GM19239 (cell line): ENCODE results near the gene FIZ1.

ENCODE experiments used
- DNase-seq: peaks from one replicate; pipeline ENCODE4 v3.0.0; 2011; ENCODE audit warnings: low spot score; ENCODE audit not compliant: insufficient read length
- FAIRE-seq: peaks from 2 replicates; lab custom pipeline; 2011; peaks lifted over from hg19 to GRCh38; lab: Jason Lieb, UNC

The FIZ1 gene

DNA sequence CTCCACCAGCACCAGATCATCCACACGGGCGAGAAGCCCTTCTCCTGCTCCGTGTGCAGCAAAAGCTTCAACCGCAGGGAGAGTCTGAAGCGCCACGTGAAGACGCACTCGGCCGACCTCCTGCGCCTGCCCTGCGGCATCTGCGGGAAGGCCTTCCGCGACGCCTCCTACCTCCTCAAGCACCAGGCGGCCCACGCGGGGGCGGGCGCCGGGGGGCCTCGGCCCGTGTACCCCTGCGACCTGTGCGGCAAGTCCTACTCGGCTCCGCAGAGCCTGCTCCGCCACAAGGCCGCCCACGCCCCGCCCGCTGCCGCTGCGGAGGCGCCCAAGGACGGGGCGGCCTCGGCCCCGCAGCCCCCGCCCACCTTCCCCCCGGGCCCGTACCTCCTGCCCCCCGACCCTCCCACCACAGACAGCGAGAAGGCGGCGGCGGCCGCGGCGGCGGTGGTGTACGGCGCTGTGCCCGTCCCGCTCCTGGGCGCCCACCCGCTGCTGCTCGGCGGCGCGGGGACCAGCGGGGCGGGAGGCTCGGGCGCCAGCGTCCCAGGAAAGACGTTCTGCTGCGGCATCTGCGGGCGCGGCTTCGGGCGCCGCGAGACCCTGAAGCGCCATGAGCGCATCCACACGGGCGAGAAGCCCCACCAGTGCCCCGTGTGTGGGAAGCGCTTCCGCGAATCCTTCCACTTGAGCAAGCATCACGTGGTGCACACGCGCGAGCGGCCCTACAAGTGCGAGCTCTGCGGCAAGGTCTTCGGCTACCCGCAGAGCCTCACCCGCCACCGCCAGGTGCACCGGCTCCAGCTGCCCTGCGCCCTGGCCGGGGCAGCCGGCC, 15.6 kb upstream of the FIZ1 start:
- FAIRE-seq = no peak
- no peak for DNase-seq

- FAIRE-seq (no peak), DNase-seq (no peak)
These were observed 14.8 kb upstream of the FIZ1 start for GRCh38 chr19:55613930-55614710.

DNA sequence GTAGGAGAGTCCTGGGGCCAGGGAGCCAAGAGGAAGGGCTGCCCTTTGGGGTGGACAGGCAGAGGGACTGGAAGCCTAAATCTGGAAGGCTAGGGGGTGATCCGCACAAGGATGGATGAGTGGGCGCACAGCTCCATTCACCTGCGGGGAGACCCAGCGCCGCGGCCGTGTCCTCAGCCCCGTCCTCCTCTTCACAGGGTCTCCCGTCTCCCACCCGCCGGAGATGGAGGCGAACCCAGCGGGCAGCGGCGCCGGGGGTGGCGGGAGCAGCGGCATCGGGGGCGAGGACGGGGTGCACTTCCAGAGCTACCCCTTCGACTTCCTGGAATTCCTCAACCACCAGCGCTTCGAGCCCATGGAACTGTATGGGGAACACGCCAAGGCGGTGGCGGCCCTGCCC, 14.1 kb upstream of the FIZ1 start:
- no peak for DNase-seq
- FAIRE-seq = no peak

GRCh38 chr19:55611983-55612645, 12.8 kb upstream of the FIZ1 start:
- DNase-seq (no peak), FAIRE-seq (no peak)

DNA sequence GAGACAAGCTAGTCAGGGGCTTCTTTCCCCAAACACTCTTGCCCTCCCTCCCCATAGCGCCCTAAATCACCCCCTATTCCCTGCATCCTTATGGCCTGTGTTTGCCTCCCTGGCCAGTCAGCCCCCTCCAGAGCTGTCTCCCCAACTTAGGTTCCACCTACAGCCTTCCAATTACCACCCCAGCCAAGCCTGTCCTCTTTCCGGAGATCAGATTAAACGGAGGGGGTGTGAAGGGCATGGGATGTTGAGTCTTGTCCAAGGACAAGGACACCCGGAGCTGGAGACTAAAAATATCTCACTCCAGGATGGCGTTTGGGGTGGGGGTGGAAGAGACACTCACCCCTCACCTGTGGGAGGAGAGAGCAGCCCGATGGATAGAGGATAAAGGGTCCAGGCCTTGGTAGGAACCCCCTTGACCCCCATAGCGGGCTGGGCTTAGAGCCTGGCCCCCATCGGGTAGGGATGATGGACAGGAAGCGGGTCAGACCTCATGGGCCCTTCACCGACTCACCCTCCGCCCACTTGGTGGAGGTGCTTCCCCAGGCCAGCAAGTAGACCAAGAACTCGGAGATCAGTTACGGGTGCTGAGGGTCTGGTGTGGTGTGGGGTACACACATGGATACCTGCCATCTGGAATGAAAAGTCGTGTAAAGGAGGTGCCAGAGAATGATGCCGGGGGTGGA, 12.1 kb upstream of the FIZ1 start:
- FAIRE-seq (no peak), DNase-seq (no peak)

DNA sequence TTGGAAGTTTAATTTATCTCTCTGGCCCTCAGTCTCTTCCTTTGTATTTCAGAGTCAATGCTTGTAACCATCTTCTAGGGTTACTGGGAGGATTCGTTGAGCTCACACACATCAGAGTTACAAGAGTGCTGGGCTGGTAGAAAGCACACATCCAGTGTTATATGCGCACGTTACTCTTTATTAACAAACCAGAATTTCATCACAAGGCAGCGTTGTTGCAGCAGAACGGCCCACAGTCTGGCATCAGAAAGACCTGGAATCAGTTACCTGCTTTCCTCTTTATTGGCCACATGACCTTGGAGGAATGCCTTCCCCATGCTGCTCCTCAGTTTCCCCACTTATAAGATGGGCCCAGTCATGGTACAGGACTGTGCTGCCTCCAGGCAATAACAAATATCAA, 10.0 kb upstream of the FIZ1 start:
- FAIRE-seq (no peak), DNase-seq (no peak)

GRCh38 chr19:55606817-55607216, 7.5 kb upstream of the FIZ1 start:
- FAIRE-seq = no peak

GRCh38 chr19:55606471-55606787, 7.1 kb upstream of the FIZ1 start:
- no peak for DNase-seq
- FAIRE-seq = no peak

More at GRCh38 chr19:55606817-55607216, 7.5 kb upstream of the FIZ1 start:
- DNase-seq = no peak

GRCh38 chr19:55605637-55606470, 6.5 kb upstream of the FIZ1 start, which contains the start of gene ZNF865:
TSS of gene ZNF865 (plus strand) at chr19:55605647. CDS start at chr19:55613619, 7,972 bp downstream.
- FAIRE-seq = peak; percentile 86

DNA sequence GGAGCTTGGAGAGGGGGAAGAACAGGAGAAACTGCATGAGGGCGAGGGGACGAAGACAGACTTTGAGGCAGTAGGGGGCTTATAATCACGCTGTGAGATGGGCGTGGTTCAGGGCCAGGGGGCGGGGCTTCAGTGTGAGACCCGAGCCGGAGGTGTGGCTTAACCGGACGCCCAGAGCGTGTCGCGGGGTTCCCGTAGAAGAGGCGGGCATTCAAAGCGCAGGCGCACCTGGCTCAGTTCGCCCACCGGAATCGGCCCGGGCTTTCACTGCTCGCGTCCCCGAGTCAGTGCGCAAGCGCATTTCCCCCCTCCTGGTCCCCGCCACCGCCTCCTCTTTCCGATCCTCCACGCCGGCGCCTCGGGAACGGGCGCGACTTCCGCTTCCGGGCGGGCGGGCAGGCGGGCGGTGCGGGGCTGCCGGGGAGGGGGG, 5.9 kb upstream of the FIZ1 start:
- FAIRE-seq (peak; percentile 93), DNase-seq (peak; percentile 92)

More at GRCh38 chr19:55605637-55606470, 6.5 kb upstream of the FIZ1 start, which contains the start of gene ZNF865:
- DNase-seq = no peak

GRCh38 chr19:55603581-55604292, 4.4 kb upstream of the FIZ1 start:
- no peak for FAIRE-seq

GRCh38 chr19:55603115-55603514, 3.8 kb upstream of the FIZ1 start:
- no peak for FAIRE-seq
- no peak for DNase-seq

More at GRCh38 chr19:55603581-55604292, 4.4 kb upstream of the FIZ1 start:
- DNase-seq = no peak

- DNase-seq (no peak), FAIRE-seq (no peak)
These were observed 3.0 kb upstream of the FIZ1 start for GRCh38 chr19:55602104-55603001.

DNA sequence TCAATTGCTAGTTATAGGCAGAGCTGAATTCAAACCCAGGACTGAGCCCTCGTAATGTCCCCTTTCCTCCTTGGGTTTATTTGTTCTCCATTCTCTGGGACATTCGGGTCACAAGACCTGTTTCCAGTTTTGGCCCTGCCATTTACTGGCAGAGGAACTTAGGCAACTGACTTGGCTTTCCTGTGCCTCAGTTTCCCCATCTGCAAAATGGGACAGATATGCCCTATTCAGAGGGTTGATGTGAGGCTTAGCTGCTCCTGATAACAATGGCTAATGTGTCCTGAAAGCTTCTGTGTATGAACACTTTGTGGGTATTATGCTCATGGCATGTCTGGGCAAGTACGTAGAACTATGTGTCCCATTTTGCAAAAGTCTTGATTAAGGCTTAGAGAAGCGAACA, 1.8 kb upstream of the FIZ1 start:
- FAIRE-seq (no peak), DNase-seq (no peak)

- no peak for DNase-seq
- FAIRE-seq = no peak
These were observed 1.3 kb upstream of the FIZ1 start for GRCh38 chr19:55600662-55601028.

- FAIRE-seq = no peak
- DNase-seq = peak; percentile 80
These were observed 735 bp upstream of the FIZ1 start, which contains the start of gene ZNF524 for GRCh38 chr19:55599842-55600661. TSS of gene ZNF524 (plus strand) at chr19:55600288. CDS start at chr19:55602113, 1,825 bp downstream.
